NOMO-1 treated with dmso at 0.1 percent for 144 hours (cell line): ENCODE results near the gene RCSD1.
A peak's percentile ranks its signal among the peaks of the same experiment; 100 is the strongest.

Experiments used
- DNase-seq: peaks from one replicate; lab custom pipeline; 2025; ENCODE audit not compliant: unreplicated experiment; lab: John Stamatoyannopoulos, UW

The RCSD1 gene

GRCh38 chr1:167617153-167618147 is 12.6 kb upstream of the RCSD1 start:
- DNase-seq: peak; percentile 70

DNA sequence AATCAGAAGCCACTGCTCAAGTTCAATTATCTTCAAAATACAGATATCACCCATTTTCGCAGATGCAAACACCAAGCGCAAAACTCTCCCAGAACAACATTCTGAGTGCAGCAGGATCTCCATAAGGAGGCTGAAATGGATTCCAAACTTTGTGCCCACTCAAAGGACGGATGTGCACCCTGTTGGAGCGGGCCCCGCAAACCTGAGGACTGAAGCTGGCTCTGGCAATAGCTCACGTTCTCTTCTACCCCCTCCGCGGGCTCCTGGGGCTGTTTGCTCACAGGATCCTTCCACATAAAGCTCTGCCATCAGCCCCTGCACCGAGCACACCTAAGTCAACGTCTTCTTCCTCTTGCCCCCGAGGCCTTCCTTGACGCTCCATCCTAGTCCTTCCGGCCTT is 11.7 kb upstream of the RCSD1 start:
- DNase-seq: no peak

GRCh38 chr1:167618789-167619188 is 11.2 kb upstream of the RCSD1 start:
- DNase-seq: no peak

DNA sequence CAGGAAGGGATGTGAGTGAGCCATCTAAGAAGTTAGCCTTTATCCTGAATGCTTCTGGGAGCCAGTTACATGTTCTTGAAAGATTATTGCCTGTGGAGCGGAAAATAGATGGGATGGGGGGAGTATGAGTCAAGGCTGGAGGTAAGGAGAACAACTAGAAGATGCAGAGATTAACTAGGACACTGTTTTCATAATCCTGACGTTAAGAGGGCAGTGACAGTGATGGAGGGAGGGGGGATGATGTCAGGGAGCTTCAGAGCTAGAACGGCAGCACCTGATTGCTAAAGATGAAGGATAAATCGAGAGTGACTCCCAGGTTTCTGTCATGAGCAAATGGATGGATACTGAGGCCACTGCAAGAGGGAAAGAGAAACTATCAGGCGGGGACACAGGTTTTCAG is 10.0 kb upstream of the RCSD1 start:
- no peak for DNase-seq

DNA sequence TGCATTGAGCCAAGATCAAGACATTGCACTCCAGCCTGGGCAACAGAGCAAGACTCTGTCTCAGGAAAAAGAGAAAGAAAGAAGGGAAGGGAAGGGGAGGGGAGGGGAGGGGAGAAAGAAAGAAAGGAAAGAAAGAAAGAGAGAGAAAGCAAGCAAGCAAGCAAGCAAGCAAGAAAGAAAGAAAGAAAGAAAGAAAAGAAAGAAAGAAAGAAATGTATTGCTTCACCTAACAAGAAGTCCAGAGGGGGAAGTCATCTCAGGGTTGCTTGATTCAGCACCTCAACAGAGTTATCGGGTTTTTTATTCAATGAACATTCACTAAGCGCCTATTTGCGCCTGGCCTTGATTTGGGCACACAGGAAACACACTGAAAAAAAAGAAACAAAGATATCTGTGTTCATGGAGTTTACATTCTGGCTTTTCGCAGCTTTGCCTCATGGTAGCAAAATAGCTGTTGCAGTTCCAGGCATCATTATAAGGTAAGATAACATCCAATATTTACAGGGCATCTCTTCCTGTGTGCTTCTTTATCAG is 8.2 kb upstream of the RCSD1 start:
- no peak for DNase-seq

GRCh38 chr1:167623951-167624350 is 6.1 kb upstream of the RCSD1 start:
- no peak for DNase-seq

DNA sequence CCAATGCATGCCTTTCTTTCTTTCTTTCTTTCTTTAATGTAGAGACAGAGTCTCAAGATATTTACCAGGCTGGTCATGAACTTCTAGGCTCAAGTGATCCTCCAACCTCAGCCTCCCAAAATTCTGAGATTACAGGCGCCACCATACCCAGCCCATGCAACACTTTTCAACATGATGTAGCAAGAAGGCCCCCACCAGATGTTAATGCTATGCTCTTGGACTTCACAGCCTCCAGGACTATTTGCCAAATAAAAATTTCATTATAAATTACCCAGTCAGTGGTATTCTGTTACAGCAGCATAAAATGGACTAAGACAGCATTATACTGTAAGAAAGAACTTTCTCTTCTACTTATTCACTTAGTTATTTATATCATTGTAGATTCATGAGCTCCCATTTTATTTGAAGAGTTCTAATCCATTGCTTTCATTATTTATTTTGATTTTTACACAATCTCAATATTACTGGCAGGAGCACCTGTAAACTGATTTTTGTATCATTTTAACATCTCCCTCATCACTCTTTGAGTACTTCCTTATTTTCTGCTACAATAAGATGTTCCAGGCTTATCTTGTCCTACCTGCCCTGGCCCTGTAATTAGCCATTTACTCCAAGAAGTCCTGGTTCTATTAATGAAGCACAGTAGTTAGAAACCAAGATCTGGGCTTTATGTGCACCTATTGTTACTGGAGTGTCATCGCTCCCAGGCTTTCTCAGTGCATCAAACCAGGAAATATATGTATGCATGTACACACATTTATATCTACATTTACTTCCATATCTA is 4.8 kb upstream of the RCSD1 start:
- no peak for DNase-seq

DNA sequence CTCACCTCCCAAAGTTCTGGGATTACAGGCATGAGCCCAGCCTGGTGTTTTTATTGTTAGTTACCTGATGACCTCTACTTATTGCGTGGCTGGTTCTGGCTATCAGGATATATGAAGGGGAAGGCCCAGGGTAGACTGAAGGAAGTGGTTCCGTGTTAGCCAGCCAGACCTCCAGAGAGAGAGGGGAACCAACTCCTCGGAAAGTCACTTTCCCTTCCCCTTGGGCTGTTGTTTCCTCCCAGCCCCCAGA is 2.5 kb upstream of the RCSD1 start:
- no peak for DNase-seq

- peak; percentile 59 for DNase-seq
Measured at GRCh38 chr1:167627865-167628641, 2.0 kb upstream of the RCSD1 start.

DNA sequence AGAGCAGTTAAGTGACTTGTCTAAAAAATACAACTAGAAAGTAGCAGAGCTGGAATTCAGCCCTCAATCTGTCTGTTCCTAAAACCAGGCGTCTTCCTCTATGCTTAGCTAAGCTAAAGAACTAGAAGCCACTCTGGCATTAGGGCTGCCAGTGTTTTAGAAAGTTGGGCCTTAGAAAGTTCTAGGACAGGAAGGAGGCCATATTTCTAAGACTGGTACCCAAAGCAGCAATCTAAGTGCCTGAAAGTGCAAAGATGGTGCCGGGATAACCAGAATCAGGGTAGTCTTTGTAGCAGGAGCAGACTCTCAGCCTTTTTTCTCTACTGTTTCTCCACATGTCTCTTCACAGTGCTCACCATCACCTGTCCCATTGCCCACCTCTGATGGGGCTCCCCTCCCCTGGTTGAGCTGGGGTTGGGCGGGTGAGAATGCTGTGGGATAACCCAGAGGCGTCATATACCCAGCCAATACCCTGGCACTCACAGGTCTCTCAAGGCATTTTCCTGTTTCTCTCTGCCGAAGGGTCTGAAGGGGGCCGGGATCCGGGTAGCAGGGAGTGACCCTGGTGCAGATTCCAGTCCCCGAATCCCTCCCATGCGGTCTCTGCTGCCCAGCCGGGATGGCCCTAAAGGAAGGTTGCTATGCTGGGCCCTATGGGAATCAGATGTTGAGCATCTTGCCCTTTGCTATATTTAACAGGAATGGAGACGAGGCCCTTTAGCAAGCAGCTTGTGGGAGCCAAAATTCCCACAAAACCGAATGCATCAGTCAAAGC is 1.1 kb upstream of the RCSD1 start:
- no peak for DNase-seq

GRCh38 chr1:167630568-167631385 is 745 bp downstream of the RCSD1 start:
- no peak for DNase-seq

- DNase-seq: no peak
Measured at GRCh38 chr1:167631386-167631935, 1.4 kb downstream of the RCSD1 start.

DNA sequence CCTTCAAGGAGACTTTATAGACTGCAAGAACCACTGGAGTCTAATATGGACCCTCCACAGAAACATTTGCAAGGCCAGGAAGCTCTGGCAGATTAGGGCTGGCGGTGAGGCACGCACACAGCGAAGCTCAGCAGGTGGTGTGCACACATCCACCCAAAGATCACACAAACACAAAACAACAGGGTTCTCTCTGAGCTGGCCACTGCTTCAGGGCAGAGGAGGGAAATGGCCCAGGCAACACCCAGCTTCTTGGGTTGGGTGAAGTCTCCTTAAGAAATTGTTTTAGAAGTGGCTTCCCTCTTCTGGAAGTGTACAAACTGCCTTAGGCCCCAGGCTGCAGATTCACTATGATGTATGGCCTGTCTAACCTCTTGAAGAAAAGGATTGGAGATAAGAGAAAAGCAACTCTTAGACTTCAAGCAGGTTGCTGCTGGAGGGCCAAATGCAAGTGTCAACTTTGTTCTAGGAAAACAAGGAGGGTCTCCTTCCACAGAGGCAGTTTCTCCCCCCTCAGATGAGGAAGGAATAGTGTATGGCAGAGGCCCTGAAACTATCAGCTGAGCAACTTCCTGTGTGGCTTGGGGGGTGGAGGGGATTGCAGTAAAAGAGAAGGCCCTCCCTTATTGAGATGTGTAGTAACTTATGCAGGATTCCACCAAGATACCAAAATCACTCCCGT is 2.0 kb downstream of the RCSD1 start:
- DNase-seq: peak; percentile 58

DNA sequence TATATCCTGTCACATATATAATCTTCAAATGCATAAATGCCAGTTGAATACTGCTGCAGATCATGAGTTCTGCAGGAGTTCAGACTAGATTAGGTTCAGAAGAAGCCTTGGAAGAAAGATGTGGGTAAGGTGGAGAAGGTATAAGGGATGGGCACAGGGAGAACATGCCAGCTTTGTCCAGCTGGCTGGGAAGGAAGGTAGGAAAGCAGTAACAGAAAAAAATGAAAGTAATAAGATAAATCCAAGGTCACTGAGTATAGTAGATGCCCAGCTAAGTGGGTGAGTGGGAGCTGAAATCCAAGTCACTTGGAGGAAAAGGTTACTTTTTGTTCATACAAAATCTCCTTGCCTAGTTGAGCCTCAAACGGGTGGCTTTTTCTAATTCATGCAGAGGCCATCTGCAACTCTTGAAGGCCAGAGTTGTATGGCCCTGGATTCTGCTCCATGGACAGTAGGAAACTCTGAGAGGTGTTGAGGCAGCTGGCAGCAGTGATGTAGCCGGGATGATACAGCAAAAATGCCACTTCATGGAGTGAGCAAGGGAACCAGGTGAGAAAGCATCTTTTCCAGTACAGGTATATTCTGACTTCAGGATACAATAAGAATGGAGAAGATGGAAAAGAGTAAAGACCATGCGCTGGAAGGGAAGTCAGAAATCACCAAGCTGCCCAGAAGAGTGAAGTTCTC is 3.4 kb downstream of the RCSD1 start:
- no peak for DNase-seq

DNA sequence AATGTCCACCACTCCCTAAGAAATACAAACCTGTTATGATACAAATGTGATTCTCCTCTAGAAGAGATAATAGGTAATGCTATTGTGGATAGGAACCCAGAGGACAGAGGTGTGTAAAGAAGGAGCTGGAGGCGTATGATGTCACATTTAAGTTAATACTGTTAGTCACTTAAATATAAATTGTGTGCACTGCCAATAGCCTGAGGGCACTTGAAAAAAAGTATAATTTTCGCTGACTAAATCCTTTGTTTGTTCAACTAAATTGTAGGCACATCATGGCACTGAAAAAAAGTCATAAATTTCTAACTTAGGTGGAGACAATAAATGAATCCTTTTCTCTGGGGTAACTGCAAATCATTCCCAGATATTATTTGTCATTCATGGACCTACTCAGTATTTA is 4.4 kb downstream of the RCSD1 start:
- no peak for DNase-seq

- no peak for DNase-seq
Measured at GRCh38 chr1:167635156-167635648, 5.2 kb downstream of the RCSD1 start.

DNA sequence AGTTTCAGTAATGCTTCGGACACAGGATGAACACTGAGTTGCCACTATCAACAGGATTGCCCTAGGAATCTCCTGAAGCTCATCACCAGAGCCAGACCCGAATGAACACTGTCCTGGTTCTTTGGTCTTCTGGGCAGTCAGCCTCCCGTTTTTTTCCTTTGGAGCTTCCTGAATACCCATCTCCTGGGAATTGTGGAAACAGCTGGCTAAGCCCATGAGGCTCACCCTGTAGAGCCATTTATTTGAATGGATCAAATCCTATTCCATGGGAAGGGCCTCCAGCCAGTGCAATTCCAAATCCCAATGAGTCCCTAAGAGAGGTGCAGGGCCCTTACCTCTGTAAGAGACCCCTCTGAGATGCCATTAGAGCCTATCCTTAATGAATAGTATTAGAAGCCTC is 5.9 kb downstream of the RCSD1 start:
- no peak for DNase-seq

- no peak for DNase-seq
Measured at GRCh38 chr1:167638064-167638463, 8.0 kb downstream of the RCSD1 start.
